ENCODE measurements around the gene BICD1.
"Not testable (repeated sequence)": the region's sequence is repeated elsewhere in the genome, so short reads cannot be mapped to it uniquely, and the experiment has no call there.

Gene BICD1

GRCh38 chr12:32146074-32146873 is 39.6 kb downstream of the BICD1 start:
- no peak for DNase-seq

- DNase-seq: no peak
Observed at GRCh38 chr12:32148372-32148771, 41.7 kb downstream of the BICD1 start.

- DNase-seq: no peak
Observed at GRCh38 chr12:32149489-32149888, 42.8 kb downstream of the BICD1 start.

- no peak for DNase-seq
Observed at GRCh38 chr12:32151086-32151485, 44.4 kb downstream of the BICD1 start.

- no peak for DNase-seq
Observed at GRCh38 chr12:32151552-32151951, 44.9 kb downstream of the BICD1 start.

GRCh38 chr12:32155041-32155440 is 48.4 kb downstream of the BICD1 start:
- no peak for DNase-seq

GRCh38 chr12:32155961-32156529 is 49.4 kb downstream of the BICD1 start:
- no peak for DNase-seq

GRCh38 chr12:32158525-32158924 is 51.9 kb downstream of the BICD1 start:
- DNase-seq: no peak

GRCh38 chr12:32159381-32159780 is 52.7 kb downstream of the BICD1 start:
- no peak for DNase-seq

- DNase-seq: no peak
Observed at GRCh38 chr12:32159925-32160324, 53.3 kb downstream of the BICD1 start.

GRCh38 chr12:32161058-32161457 is 54.4 kb downstream of the BICD1 start:
- DNase-seq: no peak

- DNase-seq: no peak
Observed at GRCh38 chr12:32163596-32163995, 56.9 kb downstream of the BICD1 start.

GRCh38 chr12:32166510-32166909 is 59.9 kb downstream of the BICD1 start:
- no peak for DNase-seq

GRCh38 chr12:32170437-32170998 is 63.9 kb downstream of the BICD1 start:
- no peak for DNase-seq

GRCh38 chr12:32171211-32171610 is 64.6 kb downstream of the BICD1 start:
- no peak for DNase-seq

GRCh38 chr12:32176606-32177005 is 70.0 kb downstream of the BICD1 start:
- no peak for DNase-seq

GRCh38 chr12:32178341-32179010 is 71.8 kb downstream of the BICD1 start:
- DNase-seq: no peak

GRCh38 chr12:32179011-32179395 is 72.4 kb downstream of the BICD1 start:
- DNase-seq: no peak

GRCh38 chr12:32181498-32182175 is 75.0 kb downstream of the BICD1 start:
- no peak for DNase-seq

GRCh38 chr12:32183650-32184049 is 77.0 kb downstream of the BICD1 start:
- DNase-seq: no peak

GRCh38 chr12:32187127-32187526 is 80.5 kb downstream of the BICD1 start:
- DNase-seq: not testable (repeated sequence)

- no peak for DNase-seq
Observed at GRCh38 chr12:32191445-32191844, 84.8 kb downstream of the BICD1 start.

Measured in MV-4-11 (cell line).